Endothelial cell (in vitro differentiated cells): ENCODE measurements around the gene CPAMD8. TPM values are rescaled to one million over a fixed set of nuclear protein-coding genes. Genes with fewer than 3 reads are reported as not detected.
A peak's percentile ranks its signal among the peaks of the same experiment; 100 is the strongest.

Source experiments
- DNase-seq: peaks from one replicate; pipeline ENCODE4 v3.0.0; 2021; ENCODE audit warnings: low spot score
- H3K27ac Mint-ChIP-seq: one replicate; pipeline ENCODE4 v1.8.0; 2021; ENCODE audit warnings: mixed read lengths, inconsistent platforms; ENCODE audit not compliant: unreplicated experiment
- H3K27me3 Mint-ChIP-seq: one replicate; pipeline ENCODE4 v1.8.0; 2021; ENCODE audit warnings: mild to moderate bottlenecking, moderate library complexity, mixed read lengths, inconsistent platforms; ENCODE audit not compliant: unreplicated experiment
- H3K36me3 Mint-ChIP-seq: one replicate; pipeline ENCODE4 v1.8.0; 2021; ENCODE audit warnings: mild to moderate bottlenecking, low read depth, mixed read lengths, inconsistent platforms; ENCODE audit not compliant: unreplicated experiment
- H3K4me1 Mint-ChIP-seq: one replicate; pipeline ENCODE4 v1.8.0; 2021; ENCODE audit warnings: mild to moderate bottlenecking, mixed read lengths, inconsistent platforms; ENCODE audit not compliant: unreplicated experiment
- H3K4me3 Mint-ChIP-seq: one replicate; pipeline ENCODE4 v1.8.0; 2021; ENCODE audit warnings: mild to moderate bottlenecking, mixed read lengths, inconsistent platforms; ENCODE audit not compliant: unreplicated experiment
- H3K9me3 Mint-ChIP-seq: one replicate; pipeline ENCODE4 v1.8.0; 2021; ENCODE audit warnings: mixed read lengths, inconsistent platforms; ENCODE audit not compliant: unreplicated experiment
- total RNA-seq: library from RNA; stranded (reverse); fragmentation: NEBNext Ultra II Directional; extraction: Animal tissue kit (Norgen Biotek cat#: 25700); gene quantifications from one replicate; pipeline ENCODE4 v1.2.1, GENCODE V29; 2021; ENCODE audit not compliant: unreplicated experiment
- TF ChIP-seq, protein P1 (sequence below): fragments of 200-600 bp; sonication (generic); IDR thresholded peaks from one replicate; pipeline ENCODE4 v1.5.0; 2021; ENCODE audit warnings: antibody characterized with exemption; ENCODE audit not compliant: unreplicated experiment

The CPAMD8 gene
- total RNA-seq, 1 donor from 2014 or later: 4.8 TPM

DNA sequence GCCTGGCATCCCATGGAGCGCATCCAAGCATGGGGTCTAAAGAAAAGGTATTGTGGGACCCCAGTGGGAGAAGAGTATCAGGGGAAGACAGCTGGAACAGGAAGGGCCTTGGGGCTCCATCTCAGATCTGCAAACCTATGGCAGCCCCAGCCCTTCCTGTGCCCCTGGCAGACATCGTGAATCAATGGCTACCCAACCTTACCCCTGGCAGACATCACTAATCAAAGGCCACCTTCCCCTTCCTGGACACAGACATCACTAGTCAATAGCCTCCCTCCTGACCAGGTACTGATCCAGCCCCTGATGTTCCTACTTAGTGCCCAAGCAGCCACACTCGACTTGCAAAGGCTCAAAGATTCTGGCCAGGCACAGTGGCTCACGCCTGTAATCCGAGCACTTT, 122.0 kb downstream of the CPAMD8 start:
- H3K4me3 Mint-ChIP-seq: no peak overlapping the region
- TF ChIP-seq, protein P1, sequence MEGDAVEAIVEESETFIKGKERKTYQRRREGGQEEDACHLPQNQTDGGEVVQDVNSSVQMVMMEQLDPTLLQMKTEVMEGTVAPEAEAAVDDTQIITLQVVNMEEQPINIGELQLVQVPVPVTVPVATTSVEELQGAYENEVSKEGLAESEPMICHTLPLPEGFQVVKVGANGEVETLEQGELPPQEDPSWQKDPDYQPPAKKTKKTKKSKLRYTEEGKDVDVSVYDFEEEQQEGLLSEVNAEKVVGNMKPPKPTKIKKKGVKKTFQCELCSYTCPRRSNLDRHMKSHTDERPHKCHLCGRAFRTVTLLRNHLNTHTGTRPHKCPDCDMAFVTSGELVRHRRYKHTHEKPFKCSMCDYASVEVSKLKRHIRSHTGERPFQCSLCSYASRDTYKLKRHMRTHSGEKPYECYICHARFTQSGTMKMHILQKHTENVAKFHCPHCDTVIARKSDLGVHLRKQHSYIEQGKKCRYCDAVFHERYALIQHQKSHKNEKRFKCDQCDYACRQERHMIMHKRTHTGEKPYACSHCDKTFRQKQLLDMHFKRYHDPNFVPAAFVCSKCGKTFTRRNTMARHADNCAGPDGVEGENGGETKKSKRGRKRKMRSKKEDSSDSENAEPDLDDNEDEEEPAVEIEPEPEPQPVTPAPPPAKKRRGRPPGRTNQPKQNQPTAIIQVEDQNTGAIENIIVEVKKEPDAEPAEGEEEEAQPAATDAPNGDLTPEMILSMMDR: no peak
- H3K4me1 Mint-ChIP-seq: no peaks in the 10 kb centered on the region
- no peak overlapping the region for H3K27ac Mint-ChIP-seq
- DNase-seq: no peak
- peaks cover 2% of the 10 kb centered on the region for H3K27me3 Mint-ChIP-seq
- H3K9me3 Mint-ChIP-seq: no peaks in the 10 kb centered on the region
- H3K36me3 Mint-ChIP-seq: no peaks in the 10 kb centered on the region

DNA sequence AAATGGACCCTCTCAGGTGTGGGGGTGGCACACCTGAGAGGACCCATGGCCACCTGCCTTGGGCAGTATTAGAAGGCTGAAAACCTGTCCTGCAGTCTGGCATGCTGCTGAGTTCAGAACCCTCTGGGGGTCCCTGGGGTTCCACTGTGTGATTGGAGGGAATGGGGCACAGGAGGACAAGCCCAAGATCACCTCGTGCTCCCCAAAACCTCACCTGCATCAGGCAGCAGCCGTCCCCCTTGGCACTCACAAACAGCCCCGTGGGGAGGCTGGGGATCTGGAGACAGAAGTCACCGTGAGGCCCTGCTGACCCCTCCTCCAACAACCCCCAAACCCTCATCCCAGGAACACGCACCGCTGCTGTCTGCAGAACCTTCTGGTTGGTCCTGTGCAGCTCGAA, 123.3 kb downstream of the CPAMD8 start:
- TF ChIP-seq, protein P1: no peak
- H3K4me3 Mint-ChIP-seq: no peak overlapping the region
- DNase-seq: no peak
- no peaks in the 10 kb centered on the region for H3K4me1 Mint-ChIP-seq
- H3K27ac Mint-ChIP-seq: no peak overlapping the region
- H3K36me3 Mint-ChIP-seq: no peaks in the 10 kb centered on the region
- H3K27me3 Mint-ChIP-seq: peaks cover 6% of the 10 kb centered on the region
- no peaks in the 10 kb centered on the region for H3K9me3 Mint-ChIP-seq

DNA sequence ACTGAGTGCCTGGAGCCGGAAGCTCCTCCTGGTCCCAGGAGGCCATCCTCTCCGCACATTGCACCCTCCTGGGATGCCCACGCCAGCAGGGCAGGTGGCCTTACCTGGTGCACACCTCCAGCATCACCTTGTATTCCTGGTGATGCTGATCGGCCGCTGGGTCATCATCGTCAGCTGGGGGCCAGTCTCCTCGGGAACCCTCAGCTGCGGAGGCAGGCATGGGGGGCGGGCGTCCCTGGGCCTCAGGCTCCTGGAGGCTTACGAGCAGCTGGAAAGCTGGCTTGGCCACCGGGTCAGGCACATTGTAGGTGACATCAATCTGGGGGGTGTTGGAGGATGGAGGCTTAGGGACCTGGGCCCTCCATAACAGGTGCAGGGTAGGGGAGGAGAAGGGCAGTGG, 124.1 kb downstream of the CPAMD8 start:
- Mint-ChIP-seq H3K27me3 (peaks cover 9% of the 10 kb centered on the region), H3K36me3 (no peaks in the 10 kb centered on the region), H3K4me3 (no peak overlapping the region), H3K9me3 (no peaks in the 10 kb centered on the region), H3K27ac (no peak overlapping the region), H3K4me1 (no peaks in the 10 kb centered on the region)
- DNase-seq: no peak
- TF ChIP-seq, protein P1: no peak

DNA sequence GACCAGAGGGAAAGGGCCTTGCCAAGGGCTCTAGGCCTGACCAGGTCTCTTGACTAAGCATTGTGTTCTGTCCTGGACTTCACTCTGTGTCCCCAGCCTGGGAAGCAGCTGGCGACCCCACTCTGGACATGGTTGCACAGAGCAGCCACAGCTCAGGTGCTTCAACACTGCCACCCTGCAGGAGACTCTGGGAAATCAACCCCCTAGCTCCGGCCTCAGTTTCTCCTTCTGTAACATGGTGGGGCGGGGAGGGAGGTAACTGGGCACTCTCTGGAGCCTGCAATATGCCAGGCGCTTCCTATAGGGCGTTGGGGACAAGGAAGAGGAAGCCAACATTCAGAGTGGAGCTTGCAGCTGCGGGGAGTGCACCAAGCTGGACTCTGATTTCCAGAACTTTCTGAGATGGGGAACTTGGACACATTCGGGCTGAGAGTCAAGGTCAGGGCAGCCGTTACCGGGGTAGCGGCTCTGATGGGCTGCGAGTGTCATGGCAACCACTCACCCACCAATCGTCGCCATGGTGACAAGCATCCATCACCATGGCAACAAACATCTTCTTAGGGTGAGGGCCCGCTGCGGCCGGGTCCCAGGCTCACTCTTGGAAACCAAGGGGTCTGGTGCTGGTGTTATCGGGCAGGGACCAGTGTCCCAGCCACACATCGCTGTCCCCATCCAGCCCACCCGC, 125.0 kb downstream of the CPAMD8 start:
- Mint-ChIP-seq H3K27me3 (peaks cover 9% of the 10 kb centered on the region), H3K36me3 (no peaks in the 10 kb centered on the region), H3K4me1 (no peaks in the 10 kb centered on the region), H3K27ac (no peak overlapping the region), H3K9me3 (no peaks in the 10 kb centered on the region), H3K4me3 (no peak overlapping the region)
- TF ChIP-seq, protein P1: no peak
- DNase-seq: no peak

DNA sequence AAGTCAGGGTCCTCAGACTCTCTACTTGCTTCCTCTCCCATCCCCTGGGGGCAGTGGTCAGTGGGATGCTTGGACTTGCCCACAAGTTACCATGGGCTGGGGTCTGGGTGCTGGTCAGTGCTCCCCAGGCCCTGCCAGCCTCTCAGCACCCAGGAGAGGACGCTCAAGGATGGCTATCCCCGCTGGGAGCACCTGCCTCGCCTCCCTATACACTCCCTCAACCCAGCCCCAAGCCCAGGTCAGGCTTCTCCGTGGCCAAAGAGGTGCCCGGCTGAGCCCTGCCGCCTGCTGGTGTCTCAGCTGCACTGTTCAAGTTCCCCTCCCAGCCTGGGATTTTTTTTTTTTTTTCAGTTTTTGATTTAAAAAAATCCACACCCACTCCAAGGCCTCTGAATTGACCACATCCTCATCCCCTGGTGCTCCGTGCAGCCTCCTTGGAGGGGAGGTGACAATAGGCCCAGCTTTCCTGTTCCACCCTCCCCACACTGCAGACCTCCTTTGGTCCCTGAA, 127.0 kb downstream of the CPAMD8 start:
- no peak overlapping the region for H3K4me3 Mint-ChIP-seq
- no peaks in the 10 kb centered on the region for H3K36me3 Mint-ChIP-seq
- TF ChIP-seq, protein P1: peak; percentile 56
- peaks cover 8% of the 10 kb centered on the region for H3K27me3 Mint-ChIP-seq
- DNase-seq: peak; percentile 60
- no peaks in the 10 kb centered on the region for H3K9me3 Mint-ChIP-seq
- peaks cover 3% of the 10 kb centered on the region for H3K4me1 Mint-ChIP-seq
- no peak overlapping the region for H3K27ac Mint-ChIP-seq
